ENCODE measurements around the gene MOB3C.

MOB3C gene

DNA sequence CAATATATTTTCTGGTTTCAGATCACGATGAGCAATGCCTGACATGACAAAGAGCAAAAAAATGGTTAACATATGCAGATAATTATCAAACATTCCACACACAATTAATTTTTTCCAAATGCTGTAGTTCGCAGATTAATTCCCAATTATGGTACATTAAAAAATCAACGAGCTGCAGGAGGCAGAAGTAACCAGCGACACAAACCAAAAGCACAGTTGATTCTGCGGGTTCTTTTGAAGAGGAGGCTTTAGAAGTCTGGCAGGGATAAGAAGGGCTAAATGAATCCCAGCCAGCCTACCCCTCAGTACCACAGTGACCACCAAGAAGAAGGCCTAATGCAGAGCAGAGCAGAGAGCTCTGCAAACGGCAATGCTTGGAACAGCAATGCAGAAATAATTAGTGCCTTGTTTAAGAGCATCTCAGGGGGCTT lies 48.1 kb downstream of the MOB3C start:
- TF ChIP-seq, protein P1, sequence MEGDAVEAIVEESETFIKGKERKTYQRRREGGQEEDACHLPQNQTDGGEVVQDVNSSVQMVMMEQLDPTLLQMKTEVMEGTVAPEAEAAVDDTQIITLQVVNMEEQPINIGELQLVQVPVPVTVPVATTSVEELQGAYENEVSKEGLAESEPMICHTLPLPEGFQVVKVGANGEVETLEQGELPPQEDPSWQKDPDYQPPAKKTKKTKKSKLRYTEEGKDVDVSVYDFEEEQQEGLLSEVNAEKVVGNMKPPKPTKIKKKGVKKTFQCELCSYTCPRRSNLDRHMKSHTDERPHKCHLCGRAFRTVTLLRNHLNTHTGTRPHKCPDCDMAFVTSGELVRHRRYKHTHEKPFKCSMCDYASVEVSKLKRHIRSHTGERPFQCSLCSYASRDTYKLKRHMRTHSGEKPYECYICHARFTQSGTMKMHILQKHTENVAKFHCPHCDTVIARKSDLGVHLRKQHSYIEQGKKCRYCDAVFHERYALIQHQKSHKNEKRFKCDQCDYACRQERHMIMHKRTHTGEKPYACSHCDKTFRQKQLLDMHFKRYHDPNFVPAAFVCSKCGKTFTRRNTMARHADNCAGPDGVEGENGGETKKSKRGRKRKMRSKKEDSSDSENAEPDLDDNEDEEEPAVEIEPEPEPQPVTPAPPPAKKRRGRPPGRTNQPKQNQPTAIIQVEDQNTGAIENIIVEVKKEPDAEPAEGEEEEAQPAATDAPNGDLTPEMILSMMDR (IDR thresholded peaks at IDR 0.05; ENCODE audit: low read depth, low read length, missing control alignments), result no peak
- no peak overlapping the region for H3K4me3 ChIP-seq (replicated peaks; ENCODE audit: low read depth, low read length)
- DNase-seq (ENCODE audit: extremely low read depth, low read depth), result no peak

DNA sequence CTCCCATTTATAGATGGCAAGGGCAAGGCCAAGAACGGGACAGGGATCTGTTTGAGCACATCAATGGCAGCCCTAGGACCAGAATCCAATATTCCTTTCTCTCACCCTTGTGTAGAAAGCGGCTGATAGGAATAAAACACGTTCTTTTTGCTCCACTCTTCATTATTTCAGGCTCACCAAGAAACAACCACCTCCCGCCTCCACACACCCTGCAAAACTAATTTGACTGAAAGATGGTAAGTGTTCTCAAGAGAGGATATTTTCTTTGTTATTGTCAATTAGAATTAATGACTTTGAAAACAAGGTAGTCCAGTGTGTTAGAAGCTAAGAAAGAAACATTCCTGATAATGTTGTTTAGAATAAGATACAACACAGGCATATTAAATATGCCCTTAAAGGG lies 53.3 kb downstream of the MOB3C start:
- no peak for DNase-seq (ENCODE audit: extremely low read depth, low read depth)
- no peak overlapping the region for H3K4me3 ChIP-seq (replicated peaks; ENCODE audit: low read depth, low read length)
- TF ChIP-seq, protein P1 (IDR thresholded peaks at IDR 0.05; ENCODE audit: low read depth, low read length, missing control alignments), result no peak

DNA sequence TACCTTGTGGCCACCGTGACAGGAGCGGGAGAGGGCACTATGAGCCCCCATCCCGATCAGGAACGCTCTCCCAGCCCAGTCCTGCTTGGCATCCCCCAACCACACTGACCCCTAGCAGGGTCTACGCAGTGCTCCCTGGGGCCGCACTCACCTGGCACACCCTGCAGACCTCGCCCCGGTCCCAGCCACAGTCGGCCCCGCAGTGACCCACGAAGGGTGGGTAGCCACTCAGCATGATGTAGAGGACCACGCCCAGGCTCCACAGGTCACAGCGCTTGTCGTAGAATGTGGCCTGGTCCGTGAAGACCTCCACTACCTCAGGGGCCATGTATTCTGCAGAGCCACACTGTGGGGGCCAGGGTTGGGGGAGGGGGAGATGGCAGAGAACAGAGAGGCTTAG lies 54.1 kb downstream of the MOB3C start:
- TF ChIP-seq, protein P1 (IDR thresholded peaks at IDR 0.05; ENCODE audit: low read depth, low read length, missing control alignments), result no peak
- no peak for DNase-seq (ENCODE audit: extremely low read depth, low read depth)
- H3K4me3 ChIP-seq (replicated peaks; ENCODE audit: low read depth, low read length), result no peak overlapping the region

DNA sequence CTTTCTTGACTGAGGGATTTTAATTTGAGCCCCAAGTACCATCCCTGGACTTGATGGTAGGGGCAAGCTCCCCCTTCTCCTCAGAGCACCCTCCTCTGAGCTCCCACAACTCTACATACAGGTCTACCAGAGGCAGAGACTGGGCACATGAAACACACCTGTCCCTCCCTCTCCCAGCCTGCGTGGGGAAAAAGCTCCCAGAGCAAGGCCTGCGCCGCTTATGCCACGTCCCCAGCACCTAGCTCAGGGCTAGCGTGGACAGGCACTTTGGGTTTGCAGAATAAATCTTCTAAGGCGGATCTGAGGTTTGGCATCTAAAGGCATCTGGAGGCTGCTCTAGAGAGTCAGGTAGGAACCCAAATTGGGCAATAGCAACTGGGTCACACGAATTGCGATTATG lies 57.6 kb downstream of the MOB3C start:
- no peak for DNase-seq (ENCODE audit: extremely low read depth, low read depth)
- no peak overlapping the region for H3K4me3 ChIP-seq (replicated peaks; ENCODE audit: low read depth, low read length)
- TF ChIP-seq, protein P1 (IDR thresholded peaks at IDR 0.05; ENCODE audit: low read depth, low read length, missing control alignments), result no peak

DNA sequence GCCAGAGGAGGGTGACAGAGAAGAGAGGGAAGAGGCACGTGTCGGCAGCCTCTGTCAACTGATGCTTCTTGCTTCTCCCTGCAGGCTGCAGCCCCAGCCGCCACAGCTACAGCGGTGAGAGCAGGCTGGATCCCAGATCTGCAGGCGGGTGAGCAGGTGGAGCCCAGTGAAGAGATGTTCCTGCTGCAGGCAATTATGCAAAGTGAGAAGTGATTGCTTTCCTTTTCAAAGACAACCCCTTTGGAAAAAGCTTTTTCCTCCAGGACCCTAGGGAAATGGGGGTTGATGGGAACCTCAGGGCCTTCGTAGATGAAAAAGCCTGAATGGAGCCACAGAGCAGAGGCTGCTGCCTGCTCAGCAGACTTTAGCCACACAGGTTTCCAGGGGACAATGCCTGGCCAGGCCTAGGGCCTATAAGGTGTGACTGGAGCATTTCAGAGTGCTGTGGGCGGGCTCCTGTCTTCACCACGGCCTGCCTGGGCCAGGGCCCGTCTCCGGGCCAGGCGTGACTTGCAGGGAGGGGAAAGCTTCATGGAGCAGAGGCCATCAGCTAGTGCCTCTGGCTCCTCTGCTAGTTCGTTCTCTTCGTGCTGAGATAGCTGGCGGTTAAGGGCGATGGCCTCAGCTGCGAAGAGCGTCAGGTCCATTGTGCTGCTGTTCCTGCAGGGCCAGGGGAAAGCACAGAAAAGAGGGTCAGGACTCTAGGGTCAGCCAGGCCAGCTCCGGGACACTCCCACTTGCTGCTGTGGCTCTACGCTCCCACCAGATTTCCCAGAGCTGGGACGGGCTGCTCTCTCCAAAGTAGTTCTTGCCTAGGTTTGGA lies 58.3 kb downstream of the MOB3C start:
- no peak overlapping the region for H3K4me3 ChIP-seq (replicated peaks; ENCODE audit: low read depth, low read length)
- TF ChIP-seq, protein P1 (IDR thresholded peaks at IDR 0.05; ENCODE audit: low read depth, low read length, missing control alignments), result no peak
- DNase-seq (ENCODE audit: extremely low read depth, low read depth), result no peak
